HG02884 (cell line): ENCODE results near the gene UBIAD1.

Experiments used
- ATAC-seq: cut with Tn5 transposase; IDR thresholded peaks from one replicate; pipeline ENCODE4 v1.9.1; 2021; ENCODE audit warnings: mild to moderate bottlenecking, moderate library complexity; ENCODE audit not compliant: unreplicated experiment

Gene UBIAD1

DNA sequence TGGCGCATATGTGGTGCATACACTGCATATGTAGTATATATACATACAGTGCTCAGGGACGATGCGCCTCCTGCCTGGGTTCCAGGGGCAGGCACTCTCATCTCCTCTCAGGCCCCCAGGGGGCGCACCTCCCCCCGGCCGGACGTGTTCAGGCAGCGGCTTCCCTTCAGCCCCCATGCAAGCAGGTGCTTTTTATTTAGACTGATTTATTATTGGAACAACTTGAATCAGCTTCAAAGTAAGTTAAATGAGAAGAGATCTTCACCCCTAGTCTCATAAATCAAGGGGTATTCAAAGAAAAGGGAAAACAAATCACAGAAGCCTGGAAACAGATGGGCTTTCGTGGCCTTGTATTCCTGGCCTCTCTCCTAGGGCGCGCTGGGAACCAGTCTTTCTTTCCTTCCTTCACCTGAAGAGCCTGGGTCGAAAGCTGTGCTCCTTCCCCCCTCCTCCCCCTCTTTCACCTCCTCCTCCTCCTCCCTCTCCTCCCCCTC lies 64.6 kb downstream of the UBIAD1 start:
- no peak for ATAC-seq
